ENCODE data around the gene IL17REL.

GRCh38 chr22:49995041-49995360 lies 17.6 kb downstream of the IL17REL start:
- TF ChIP-seq EZH2 (IDR thresholded peaks at IDR 0.05) (no peak), POLR2AphosphoS5 (IDR thresholded peaks at IDR 0.05; ENCODE audit: borderline replicate concordance, low read depth, low read length) (no peak), FOXP2 (optimal IDR thresholded peaks at IDR 0.05; ENCODE audit: control extremely low read depth, extremely low read length, insufficient read depth) (no peak)
